B cell (primary cell): Measurements from ENCODE around the gene VIT. TPM values are rescaled to one million over a fixed set of nuclear protein-coding genes. Genes with fewer than 3 reads are reported as not detected.

Experiments used
- ATAC-seq: fragments of 200-7000 bp; cut with Tn5 transposase; one replicate; pipeline ENCODE4 v1.10.0; 2021; ENCODE audit warnings: low read depth, mild to moderate bottlenecking, moderate number of reproducible peaks, moderate library complexity
- CTCF ChIA-PET: fragments of 350-600 bp; sonication (Branson Sonifier 250); formaldehyde crosslinking; loops from one replicate; lab custom pipeline; 2021; ENCODE audit warnings: antibody characterized with exemption, inconsistent platforms; lab: Charles Lee
- POLR2A ChIA-PET: fragments of 350-600 bp; sonication (Branson Sonifier 250); formaldehyde crosslinking; loops from one replicate; lab custom pipeline; 2021; ENCODE audit warnings: antibody characterized with exemption; lab: Charles Lee
- DNase-seq: peaks from one replicate; pipeline ENCODE4 v3.0.0; 2013
- H2AFZ ChIP-seq: 2 replicates; pipeline ENCODE4 v1.6.1; 2012; ENCODE audit warnings: mild to moderate bottlenecking, low read depth, low read length; ENCODE audit not compliant: insufficient read depth, poor library complexity, severe bottlenecking
- H3K27ac ChIP-seq, 2 donors: 1 replicate in 1 of 2; 2 replicates in 1 of 2; pipeline ENCODE4 v1.5.1; 2012 to 2013; ENCODE audit warnings: low read length in 2 of 2, mild to moderate bottlenecking in 2 of 2, moderate library complexity in 1 of 2
- H3K27me3 ChIP-seq, 4 experiments: fragments of 200-600 bp in 1 of 4; sonication (generic) in 1 of 4; replicated peaks in 1 of 4; 1 replicate in 2 of 4; 2 replicates in 2 of 4; pipeline versions ENCODE4 v1.6.1 to v1.7.0; 2013 to 2016; ENCODE audit warnings: low read length in 3 of 4, mild to moderate bottlenecking in 2 of 4, mixed read lengths in 1 of 4, moderate library complexity in 1 of 4; ENCODE audit not compliant: insufficient read depth in 4 of 4, control insufficient read depth in 3 of 4; ENCODE audit errors: control extremely low read depth in 1 of 4
- H3K36me3 ChIP-seq, 2 experiments: replicated peaks in 1 of 2; 1 replicate in 1 of 2; 2 replicates in 1 of 2; pipeline versions ENCODE4 v1.6.1 to v1.7.1; 2013; ENCODE audit warnings: low read length in 1 of 2; ENCODE audit not compliant: insufficient read depth in 2 of 2, control insufficient read depth in 1 of 2; ENCODE audit errors: control extremely low read depth in 1 of 2, extremely low read depth in 1 of 2
- H3K4me1 ChIP-seq, 2 donors: fragments of 200-600 bp in 1 of 2; sonication (generic) in 1 of 2; 1 replicate in 1 of 2; 2 replicates in 1 of 2; pipeline versions ENCODE4 v1.5.1 to v1.6.1; 2013 to 2017; ENCODE audit warnings: low read length in 2 of 2; ENCODE audit not compliant: control insufficient read depth in 2 of 2, insufficient read depth in 2 of 2
- H3K4me2 ChIP-seq: replicated peaks from 2 replicates; pipeline ENCODE3; 2012; ENCODE audit warnings: mild to moderate bottlenecking, low read depth, low read length; ENCODE audit not compliant: poor library complexity, severe bottlenecking
- H3K4me3 ChIP-seq, 5 experiments: fragments of 200-600 bp in 1 of 5; sonication (generic) in 1 of 5; 1 replicate in 3 of 5; 2 replicates in 2 of 5; pipeline versions ENCODE4 v1.5.1 to v1.7.0; 2011 to 2016; ENCODE audit warnings: low read length in 4 of 5, mild to moderate bottlenecking in 4 of 5, low read depth in 2 of 5, control low read depth in 1 of 5, moderate library complexity in 1 of 5; ENCODE audit not compliant: insufficient read depth in 1 of 5; ENCODE audit errors: control extremely low read depth in 1 of 5, extremely low read depth in 1 of 5
- H3K79me2 ChIP-seq: fragments of 200-600 bp; sonication (generic); one replicate; pipeline ENCODE4 v1.6.0; 2016; ENCODE audit warnings: low read length; ENCODE audit not compliant: control insufficient read depth, insufficient read depth
- H3K9ac ChIP-seq: fragments of 200-600 bp; sonication (generic); 2 replicates; pipeline ENCODE4 v1.6.1; 2017; ENCODE audit warnings: mild to moderate bottlenecking, low read length, moderate library complexity
- H3K9me3 ChIP-seq, 3 donors: one replicate each; pipeline versions ENCODE4 v1.6.1 to v1.7.1; 2013; ENCODE audit warnings: low read length in 2 of 3; ENCODE audit not compliant: control insufficient read depth in 2 of 3, insufficient read depth in 1 of 3; ENCODE audit errors: control extremely low read depth in 1 of 3
- H4K20me1 ChIP-seq: 2 replicates; pipeline ENCODE4 v1.6.0; 2012; ENCODE audit warnings: mild to moderate bottlenecking, low read length; ENCODE audit not compliant: insufficient read depth, control insufficient read depth, poor library complexity, severe bottlenecking
- H3K27ac Mint-ChIP-seq: one replicate; pipeline ENCODE4 v1.8.0; 2021; ENCODE audit warnings: mixed read lengths
- H3K27me3 Mint-ChIP-seq: one replicate; pipeline ENCODE4 v1.8.0; 2021; ENCODE audit warnings: mixed read lengths
- H3K4me1 Mint-ChIP-seq: one replicate; pipeline ENCODE4 v1.8.0; 2021; ENCODE audit warnings: mixed read lengths
- H3K4me3 Mint-ChIP-seq: one replicate; pipeline ENCODE4 v1.8.0; 2021; ENCODE audit warnings: mixed read lengths
- H3K9me3 Mint-ChIP-seq: one replicate; pipeline ENCODE4 v1.8.0; 2022; ENCODE audit warnings: mixed read lengths; ENCODE audit not compliant: insufficient read depth
- CTCF ChIP-seq: fragments of 200-600 bp; IDR thresholded peaks from one replicate; pipeline ENCODE4 v1.8.0; 2022; ENCODE audit warnings: antibody characterized with exemption, mild to moderate bottlenecking
- EZH2 ChIP-seq: IDR thresholded peaks from 2 replicates; pipeline ENCODE4 v1.6.1; 2012; ENCODE audit warnings: borderline replicate concordance, low read depth, mild to moderate bottlenecking, moderate library complexity, low read length; ENCODE audit not compliant: insufficient read depth, poor library complexity, severe bottlenecking
- WGBS: methylation state at CpG from one replicate; pipeline ENCODE4 v1.1.5; 2013; ENCODE audit warnings: missing lambda C conversion rate; ENCODE audit not compliant: insufficient coverage; 5-methylcytosine and 5-hydroxymethylcytosine counted together
- intact Hi-C: fragments of 100-400 bp; cut with micrococcal nuclease; formaldehyde crosslinking; loops from one replicate; pipeline ENCODE4 v1.10.0; 2022
- polyA plus RNA-seq: library from polyadenylated mRNA; depleted of rRNA; stranded (reverse); fragments of >200 nt; gene quantifications from 2 replicates; pipeline ENCODE4 v1.2.3, GENCODE V29; 2012
- total RNA-seq, 2 donors: library from RNA; stranded (reverse); fragments of 120-200 nt in 1 of 2; gene quantifications; 1 replicate in 1 of 2; 2 replicates in 1 of 2; pipeline versions ENCODE4 v1.2.3 to v1.2.4, GENCODE V29; 2013 to 2022

The VIT gene
- total and polyA plus RNA-seq, 2 donors (not counting 1 experiment from before 2014, with no cell fraction given), result not detected

- CTCF ChIA-PET, result interaction anchor here (1.0 to 1.4 kb wide), 3 partner anchors 10 to 17 kb away, joined by 4 to 7 read pairs (median 4); no protein-coding TSS in a partner anchor
- Histone ChIP-seq H3K9ac (no peak overlapping the region), H3K27me3 (peaks cover 0 to 6% (median 2%) of the 10 kb centered on the region in 4 experiments), H3K4me1 (no peaks in the 10 kb centered on the region), H2AFZ (no peak overlapping the region), H3K4me2 (no peak overlapping the region), H3K4me3 (no peak overlapping the region), H4K20me1 (no peaks in the 10 kb centered on the region), H3K9me3 (peaks cover 0 to 5% (median 0%) of the 10 kb centered on the region in 3 donors), H3K27ac (no peak overlapping the region), H3K79me2 (no peaks in the 10 kb centered on the region), H3K36me3 (no peaks in the 10 kb centered on the region)
- peaks cover 4% of the 10 kb centered on the region for H3K9me3 Mint-ChIP-seq
- no peaks in the 10 kb centered on the region for H3K4me1 Mint-ChIP-seq
- H3K4me3 Mint-ChIP-seq, result no peak overlapping the region
- ATAC-seq, result no peak
- intact Hi-C loops, result no loop called here
- TF ChIP-seq CTCF (no peak), EZH2 (no peak)
- H3K27ac Mint-ChIP-seq, result no peak overlapping the region
- POLR2A ChIA-PET, result no interaction called here
- peaks cover 19% of the 10 kb centered on the region for H3K27me3 Mint-ChIP-seq
- WGBS, result no CpG with 5 or more reads among the region's 2 CpGs
- no peak for DNase-seq
Measured at GRCh38 chr2:36769106-36769505, 72.6 kb downstream of the VIT start.

GRCh38 chr2:36770542-36771287 is 74.2 kb downstream of the VIT start:
- H3K79me2 ChIP-seq, result no peaks in the 10 kb centered on the region
- H3K4me2 ChIP-seq, result no peak overlapping the region
- ATAC-seq (no peak), DNase-seq (peak; percentile 31)
- Mint-ChIP-seq H3K4me1 (no peaks in the 10 kb centered on the region), H3K27me3 (peaks cover 11% of the 10 kb centered on the region), H3K4me3 (no peak overlapping the region), H3K27ac (no peak overlapping the region), H3K9me3 (no peaks in the 10 kb centered on the region)
- POLR2A ChIA-PET, result no interaction called here
- no peaks in the 10 kb centered on the region for H3K4me1 ChIP-seq
- H4K20me1 ChIP-seq, result no peaks in the 10 kb centered on the region
- intact Hi-C loops, result no loop called here
- peaks cover 0 to 6% (median 2%) of the 10 kb centered on the region in 4 experiments for H3K27me3 ChIP-seq
- 83% methylated on average over 5 of the region's 11 CpGs for WGBS
- CTCF ChIA-PET, result no interaction called here
- no peak overlapping the region for H3K4me3 ChIP-seq
- H3K9me3 ChIP-seq, result no peaks in the 10 kb centered on the region
- no peaks in the 10 kb centered on the region for H3K36me3 ChIP-seq
- TF ChIP-seq CTCF, result peak; percentile 44
- no peak for TF ChIP-seq EZH2
- H3K9ac ChIP-seq, result no peak overlapping the region
- H2AFZ ChIP-seq, result no peak overlapping the region
- H3K27ac ChIP-seq, result no peak overlapping the region
